HEK293 (cell line): ENCODE data around the gene ZNF219.

Source experiments
- GLIS1 ChIP-seq: fragments of 450-650 bp; formaldehyde crosslinking; IDR thresholded peaks from 2 replicates; pipeline ENCODE4 v1.5.1; 2016; ENCODE audit warnings: missing biosample characterization, missing genetic modification characterization
- IKZF3 ChIP-seq: fragments of 450-650 bp; IDR thresholded peaks from 2 replicates; pipeline ENCODE4 v1.5.0; 2018; ENCODE audit warnings: missing biosample characterization, mild to moderate bottlenecking, missing genetic modification characterization, moderate library complexity
- SCRT2 ChIP-seq: fragments of 450-650 bp; formaldehyde crosslinking; IDR thresholded peaks from 2 replicates; pipeline ENCODE4 v1.5.1; 2016; ENCODE audit warnings: missing biosample characterization, missing genetic modification characterization
- YY1 ChIP-seq: fragments of 450-650 bp; formaldehyde crosslinking; IDR thresholded peaks from 2 replicates; pipeline ENCODE4 v1.5.1; 2018; ENCODE audit warnings: missing biosample characterization, missing genetic modification characterization
- ZBTB17 ChIP-seq: fragments of 450-650 bp; formaldehyde crosslinking; IDR thresholded peaks from 2 replicates; pipeline ENCODE4 v1.5.1; 2016; ENCODE audit warnings: missing biosample characterization, missing genetic modification characterization
- ZBTB8A ChIP-seq: fragments of 450-650 bp; formaldehyde crosslinking; IDR thresholded peaks from 2 replicates; pipeline ENCODE4 v1.5.1; 2016; ENCODE audit warnings: missing biosample characterization, missing genetic modification characterization
- ZEB2 ChIP-seq: fragments of 450-650 bp; formaldehyde crosslinking; IDR thresholded peaks from 2 replicates; pipeline ENCODE4 v1.5.1; 2016; ENCODE audit warnings: missing biosample characterization, missing genetic modification characterization
- ZIC2 ChIP-seq: fragments of 450-650 bp; formaldehyde crosslinking; IDR thresholded peaks from 2 replicates; pipeline ENCODE4 v1.5.1; 2016; ENCODE audit warnings: missing biosample characterization, missing genetic modification characterization
- ZNF19 ChIP-seq: fragments of 450-650 bp; formaldehyde crosslinking; IDR thresholded peaks from 2 replicates; pipeline ENCODE4; 2016; ENCODE audit warnings: missing biosample characterization, missing genetic modification characterization, low read depth
- ZNF223 ChIP-seq: fragments of 450-650 bp; formaldehyde crosslinking; IDR thresholded peaks from 2 replicates; pipeline ENCODE4 v1.5.1; 2016; ENCODE audit warnings: missing biosample characterization, missing genetic modification characterization
- ZNF394 ChIP-seq: fragments of 450-650 bp; formaldehyde crosslinking; IDR thresholded peaks from 2 replicates; pipeline ENCODE4 v1.5.1; 2016; ENCODE audit warnings: missing biosample characterization, missing genetic modification characterization, mild to moderate bottlenecking, moderate library complexity, borderline replicate concordance
- ZNF596 ChIP-seq: fragments of 450-650 bp; IDR thresholded peaks from 2 replicates; pipeline ENCODE4 v1.5.0; 2018; ENCODE audit warnings: missing biosample characterization, mild to moderate bottlenecking, missing genetic modification characterization, moderate library complexity
- ZSCAN16 ChIP-seq: fragments of 450-650 bp; formaldehyde crosslinking; IDR thresholded peaks from 2 replicates; pipeline ENCODE4 v1.5.1; 2016; ENCODE audit warnings: missing biosample characterization, missing genetic modification characterization
- ZSCAN23 ChIP-seq: fragments of 450-650 bp; formaldehyde crosslinking; IDR thresholded peaks from 2 replicates; pipeline ENCODE4 v1.5.1; 2016; ENCODE audit warnings: missing biosample characterization, missing genetic modification characterization
- ZSCAN30 ChIP-seq: fragments of 450-650 bp; IDR thresholded peaks from 2 replicates; pipeline ENCODE4 v1.5.1; 2018; ENCODE audit warnings: missing biosample characterization, mild to moderate bottlenecking, missing genetic modification characterization, moderate library complexity
- TF ChIP-seq, protein P1 (sequence below): fragments of 450-650 bp; formaldehyde crosslinking; IDR thresholded peaks from 2 replicates; pipeline ENCODE4 v1.5.1; 2016; ENCODE audit warnings: missing biosample characterization, missing genetic modification characterization
- TF ChIP-seq, protein P2 (sequence below): fragments of 450-650 bp; formaldehyde crosslinking; IDR thresholded peaks from 2 replicates; pipeline ENCODE4 v1.5.1; 2017; ENCODE audit warnings: missing biosample characterization, mild to moderate bottlenecking, missing genetic modification characterization, moderate library complexity
- TF ChIP-seq, protein P3 (sequence below): fragments of 450-650 bp; formaldehyde crosslinking; IDR thresholded peaks from 2 replicates; pipeline ENCODE4 v1.5.1; 2016; ENCODE audit warnings: missing biosample characterization, missing genetic modification characterization
- TF ChIP-seq, protein P4 (sequence below): fragments of 450-650 bp; formaldehyde crosslinking; IDR thresholded peaks from 2 replicates; pipeline ENCODE4 v1.5.1; 2016; ENCODE audit warnings: missing biosample characterization, missing genetic modification characterization, borderline replicate concordance
- TF ChIP-seq, protein P5 (sequence below): IDR thresholded peaks from 2 replicates; pipeline ENCODE4 v1.6.1; 2011; ENCODE audit warnings: mild to moderate bottlenecking, low read depth, low read length, borderline replicate concordance

ZNF219 gene

DNA sequence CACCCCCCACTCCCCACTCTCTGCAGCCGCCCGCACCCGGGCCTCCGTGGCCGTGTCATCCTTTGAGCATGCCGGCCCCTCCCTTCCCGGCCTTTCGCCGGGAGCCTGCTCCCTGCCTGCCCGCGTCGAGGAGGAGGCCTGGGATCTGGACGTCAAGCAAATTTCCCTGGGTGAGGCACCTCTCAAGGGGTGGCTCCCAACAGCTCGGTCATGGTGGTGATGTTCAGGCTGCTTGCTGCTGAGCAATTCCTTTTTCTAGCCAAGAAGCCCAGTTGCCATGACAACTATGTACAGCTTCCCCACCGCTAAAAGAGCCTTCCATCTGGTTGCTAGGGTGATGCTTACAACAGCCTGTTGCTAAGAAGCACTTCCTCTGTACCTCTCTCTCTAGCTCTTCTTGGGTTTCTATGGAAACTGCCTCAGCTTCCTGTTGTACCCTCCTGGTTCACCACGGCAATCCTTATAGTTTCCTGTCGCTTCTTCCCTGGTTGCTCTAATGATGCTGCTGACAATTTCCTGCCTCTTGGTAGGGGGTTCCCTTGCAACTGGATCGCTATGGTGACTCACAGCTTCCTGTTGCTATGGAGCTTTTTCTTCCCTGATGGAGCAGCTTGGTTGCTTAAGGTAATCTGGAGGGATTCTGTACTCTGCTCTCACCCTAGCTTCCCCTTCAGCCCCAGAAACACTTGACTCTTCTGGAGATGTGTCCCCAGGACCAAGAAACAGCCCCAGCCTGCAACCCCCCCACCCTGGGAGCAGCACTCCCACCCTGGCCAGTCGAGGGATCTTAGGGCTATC lies 11.0 kb downstream of the ZNF219 start (continued):
- TF ChIP-seq, protein P1, sequence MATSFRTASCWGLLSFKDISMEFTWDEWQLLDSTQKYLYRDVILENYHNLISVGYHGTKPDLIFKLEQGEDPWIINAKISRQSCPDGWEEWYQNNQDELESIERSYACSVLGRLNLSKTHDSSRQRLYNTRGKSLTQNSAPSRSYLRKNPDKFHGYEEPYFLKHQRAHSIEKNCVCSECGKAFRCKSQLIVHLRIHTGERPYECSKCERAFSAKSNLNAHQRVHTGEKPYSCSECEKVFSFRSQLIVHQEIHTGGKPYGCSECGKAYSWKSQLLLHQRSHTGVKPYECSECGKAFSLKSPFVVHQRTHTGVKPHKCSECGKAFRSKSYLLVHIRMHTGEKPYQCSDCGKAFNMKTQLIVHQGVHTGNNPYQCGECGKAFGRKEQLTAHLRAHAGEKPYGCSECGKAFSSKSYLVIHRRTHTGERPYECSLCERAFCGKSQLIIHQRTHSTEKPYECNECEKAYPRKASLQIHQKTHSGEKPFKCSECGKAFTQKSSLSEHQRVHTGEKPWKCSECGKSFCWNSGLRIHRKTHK (tag by site-specific recombination) = no peak
- no peak for TF ChIP-seq IKZF3 (tag by site-specific recombination)
- 0 out of 2 replicates have a peak, but pooled peaks have one; percentile 49 for TF ChIP-seq ZBTB17
- 0 out of 2 replicates have a peak, but pooled peaks have one; percentile 12 for TF ChIP-seq ZIC2 (tag by site-specific recombination)
- TF ChIP-seq, protein P2, sequence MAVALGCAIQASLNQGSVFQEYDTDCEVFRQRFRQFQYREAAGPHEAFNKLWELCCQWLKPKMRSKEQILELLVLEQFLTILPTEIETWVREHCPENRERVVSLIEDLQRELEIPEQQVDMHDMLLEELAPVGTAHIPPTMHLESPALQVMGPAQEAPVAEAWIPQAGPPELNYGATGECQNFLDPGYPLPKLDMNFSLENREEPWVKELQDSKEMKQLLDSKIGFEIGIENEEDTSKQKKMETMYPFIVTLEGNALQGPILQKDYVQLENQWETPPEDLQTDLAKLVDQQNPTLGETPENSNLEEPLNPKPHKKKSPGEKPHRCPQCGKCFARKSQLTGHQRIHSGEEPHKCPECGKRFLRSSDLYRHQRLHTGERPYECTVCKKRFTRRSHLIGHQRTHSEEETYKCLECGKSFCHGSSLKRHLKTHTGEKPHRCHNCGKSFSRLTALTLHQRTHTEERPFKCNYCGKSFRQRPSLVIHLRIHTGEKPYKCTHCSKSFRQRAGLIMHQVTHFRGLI = no peak
- TF ChIP-seq ZNF19 = no peak
- TF ChIP-seq, protein P3, sequence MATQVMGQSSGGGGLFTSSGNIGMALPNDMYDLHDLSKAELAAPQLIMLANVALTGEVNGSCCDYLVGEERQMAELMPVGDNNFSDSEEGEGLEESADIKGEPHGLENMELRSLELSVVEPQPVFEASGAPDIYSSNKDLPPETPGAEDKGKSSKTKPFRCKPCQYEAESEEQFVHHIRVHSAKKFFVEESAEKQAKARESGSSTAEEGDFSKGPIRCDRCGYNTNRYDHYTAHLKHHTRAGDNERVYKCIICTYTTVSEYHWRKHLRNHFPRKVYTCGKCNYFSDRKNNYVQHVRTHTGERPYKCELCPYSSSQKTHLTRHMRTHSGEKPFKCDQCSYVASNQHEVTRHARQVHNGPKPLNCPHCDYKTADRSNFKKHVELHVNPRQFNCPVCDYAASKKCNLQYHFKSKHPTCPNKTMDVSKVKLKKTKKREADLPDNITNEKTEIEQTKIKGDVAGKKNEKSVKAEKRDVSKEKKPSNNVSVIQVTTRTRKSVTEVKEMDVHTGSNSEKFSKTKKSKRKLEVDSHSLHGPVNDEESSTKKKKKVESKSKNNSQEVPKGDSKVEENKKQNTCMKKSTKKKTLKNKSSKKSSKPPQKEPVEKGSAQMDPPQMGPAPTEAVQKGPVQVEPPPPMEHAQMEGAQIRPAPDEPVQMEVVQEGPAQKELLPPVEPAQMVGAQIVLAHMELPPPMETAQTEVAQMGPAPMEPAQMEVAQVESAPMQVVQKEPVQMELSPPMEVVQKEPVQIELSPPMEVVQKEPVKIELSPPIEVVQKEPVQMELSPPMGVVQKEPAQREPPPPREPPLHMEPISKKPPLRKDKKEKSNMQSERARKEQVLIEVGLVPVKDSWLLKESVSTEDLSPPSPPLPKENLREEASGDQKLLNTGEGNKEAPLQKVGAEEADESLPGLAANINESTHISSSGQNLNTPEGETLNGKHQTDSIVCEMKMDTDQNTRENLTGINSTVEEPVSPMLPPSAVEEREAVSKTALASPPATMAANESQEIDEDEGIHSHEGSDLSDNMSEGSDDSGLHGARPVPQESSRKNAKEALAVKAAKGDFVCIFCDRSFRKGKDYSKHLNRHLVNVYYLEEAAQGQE = no peak
- no peak for TF ChIP-seq YY1 (tag by site-specific recombination)
- no peak for TF ChIP-seq ZNF223 (tag by site-specific recombination)
- peak; percentile 77 for TF ChIP-seq GLIS1 (tag by site-specific recombination)
- TF ChIP-seq SCRT2 (tag by site-specific recombination) = peak; percentile 92
- TF ChIP-seq ZNF394 (tag by site-specific recombination) = 0 out of 2 replicates have a peak, but pooled peaks have one; percentile 17
- TF ChIP-seq ZBTB8A (tag by site-specific recombination) = no peak
- TF ChIP-seq, protein P4, sequence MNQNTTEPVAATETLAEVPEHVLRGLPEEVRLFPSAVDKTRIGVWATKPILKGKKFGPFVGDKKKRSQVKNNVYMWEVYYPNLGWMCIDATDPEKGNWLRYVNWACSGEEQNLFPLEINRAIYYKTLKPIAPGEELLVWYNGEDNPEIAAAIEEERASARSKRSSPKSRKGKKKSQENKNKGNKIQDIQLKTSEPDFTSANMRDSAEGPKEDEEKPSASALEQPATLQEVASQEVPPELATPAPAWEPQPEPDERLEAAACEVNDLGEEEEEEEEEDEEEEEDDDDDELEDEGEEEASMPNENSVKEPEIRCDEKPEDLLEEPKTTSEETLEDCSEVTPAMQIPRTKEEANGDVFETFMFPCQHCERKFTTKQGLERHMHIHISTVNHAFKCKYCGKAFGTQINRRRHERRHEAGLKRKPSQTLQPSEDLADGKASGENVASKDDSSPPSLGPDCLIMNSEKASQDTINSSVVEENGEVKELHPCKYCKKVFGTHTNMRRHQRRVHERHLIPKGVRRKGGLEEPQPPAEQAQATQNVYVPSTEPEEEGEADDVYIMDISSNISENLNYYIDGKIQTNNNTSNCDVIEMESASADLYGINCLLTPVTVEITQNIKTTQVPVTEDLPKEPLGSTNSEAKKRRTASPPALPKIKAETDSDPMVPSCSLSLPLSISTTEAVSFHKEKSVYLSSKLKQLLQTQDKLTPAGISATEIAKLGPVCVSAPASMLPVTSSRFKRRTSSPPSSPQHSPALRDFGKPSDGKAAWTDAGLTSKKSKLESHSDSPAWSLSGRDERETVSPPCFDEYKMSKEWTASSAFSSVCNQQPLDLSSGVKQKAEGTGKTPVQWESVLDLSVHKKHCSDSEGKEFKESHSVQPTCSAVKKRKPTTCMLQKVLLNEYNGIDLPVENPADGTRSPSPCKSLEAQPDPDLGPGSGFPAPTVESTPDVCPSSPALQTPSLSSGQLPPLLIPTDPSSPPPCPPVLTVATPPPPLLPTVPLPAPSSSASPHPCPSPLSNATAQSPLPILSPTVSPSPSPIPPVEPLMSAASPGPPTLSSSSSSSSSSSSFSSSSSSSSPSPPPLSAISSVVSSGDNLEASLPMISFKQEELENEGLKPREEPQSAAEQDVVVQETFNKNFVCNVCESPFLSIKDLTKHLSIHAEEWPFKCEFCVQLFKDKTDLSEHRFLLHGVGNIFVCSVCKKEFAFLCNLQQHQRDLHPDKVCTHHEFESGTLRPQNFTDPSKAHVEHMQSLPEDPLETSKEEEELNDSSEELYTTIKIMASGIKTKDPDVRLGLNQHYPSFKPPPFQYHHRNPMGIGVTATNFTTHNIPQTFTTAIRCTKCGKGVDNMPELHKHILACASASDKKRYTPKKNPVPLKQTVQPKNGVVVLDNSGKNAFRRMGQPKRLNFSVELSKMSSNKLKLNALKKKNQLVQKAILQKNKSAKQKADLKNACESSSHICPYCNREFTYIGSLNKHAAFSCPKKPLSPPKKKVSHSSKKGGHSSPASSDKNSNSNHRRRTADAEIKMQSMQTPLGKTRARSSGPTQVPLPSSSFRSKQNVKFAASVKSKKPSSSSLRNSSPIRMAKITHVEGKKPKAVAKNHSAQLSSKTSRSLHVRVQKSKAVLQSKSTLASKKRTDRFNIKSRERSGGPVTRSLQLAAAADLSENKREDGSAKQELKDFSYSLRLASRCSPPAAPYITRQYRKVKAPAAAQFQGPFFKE (tag by site-specific recombination) = no peak
- TF ChIP-seq ZNF596 (tag by site-specific recombination) = no peak
- TF ChIP-seq ZSCAN16 = no peak
- no peak for TF ChIP-seq ZSCAN23 (tag by site-specific recombination)
- no peak for TF ChIP-seq ZEB2 (tag by site-specific recombination)
- no peak for TF ChIP-seq ZSCAN30 (tag by site-specific recombination)
- TF ChIP-seq, protein P5, sequence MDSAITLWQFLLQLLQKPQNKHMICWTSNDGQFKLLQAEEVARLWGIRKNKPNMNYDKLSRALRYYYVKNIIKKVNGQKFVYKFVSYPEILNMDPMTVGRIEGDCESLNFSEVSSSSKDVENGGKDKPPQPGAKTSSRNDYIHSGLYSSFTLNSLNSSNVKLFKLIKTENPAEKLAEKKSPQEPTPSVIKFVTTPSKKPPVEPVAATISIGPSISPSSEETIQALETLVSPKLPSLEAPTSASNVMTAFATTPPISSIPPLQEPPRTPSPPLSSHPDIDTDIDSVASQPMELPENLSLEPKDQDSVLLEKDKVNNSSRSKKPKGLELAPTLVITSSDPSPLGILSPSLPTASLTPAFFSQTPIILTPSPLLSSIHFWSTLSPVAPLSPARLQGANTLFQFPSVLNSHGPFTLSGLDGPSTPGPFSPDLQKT = no peak
- TF ChIP-seq, all 188 proteins: peak for 8
